ENCODE data around the gene SUMO1.

GRCh38 chr2:202178346-202178958, 59.9 kb downstream of the SUMO1 start:
- peak; percentile 83 for TF ChIP-seq CTCF (IDR thresholded peaks at IDR 0.05)
- TF ChIP-seq ZFX (IDR thresholded peaks at IDR 0.05; ENCODE audit: borderline replicate concordance) = no peak

Measured in 22Rv1 (cell line).